H9 (cell line): Measurements from ENCODE around the gene TMEM178B. TPM values are rescaled to one million over a fixed set of nuclear protein-coding genes. Genes with fewer than 3 reads are reported as not detected.

ENCODE experiments used
- DNase-seq: peaks from one replicate; pipeline ENCODE4 v3.0.0-alpha.2; 2017
- H2AFZ ChIP-seq: one replicate; pipeline ENCODE4 v1.6.1; 2013; ENCODE audit warnings: mild to moderate bottlenecking, low read length, control low read depth, moderate library complexity
- H2AK5ac ChIP-seq: 2 replicates; pipeline ENCODE4 v1.6.1; 2013; ENCODE audit warnings: low read length, control low read depth, mixed read lengths; ENCODE audit not compliant: insufficient read length
- H2BK120ac ChIP-seq: one replicate; pipeline ENCODE4 v1.6.1; 2013; ENCODE audit warnings: low read depth, mild to moderate bottlenecking, low read length, control low read depth, inconsistent platforms; ENCODE audit not compliant: poor library complexity, severe bottlenecking
- H2BK12ac ChIP-seq: 2 replicates; pipeline ENCODE4 v1.6.1; 2013; ENCODE audit warnings: low read length, control low read depth, mixed read lengths, low read depth; ENCODE audit not compliant: insufficient read length
- H2BK15ac ChIP-seq: 2 replicates; pipeline ENCODE4 v1.6.1; 2013; ENCODE audit warnings: low read depth, low read length, control low read depth
- H2BK20ac ChIP-seq: one replicate; pipeline ENCODE4 v1.6.1; 2013; ENCODE audit warnings: low read depth, mild to moderate bottlenecking, low read length, control low read depth, inconsistent platforms; ENCODE audit not compliant: poor library complexity, severe bottlenecking
- H2BK5ac ChIP-seq: 2 replicates; pipeline ENCODE4 v1.6.1; 2013; ENCODE audit warnings: low read length, control low read depth, mixed read lengths; ENCODE audit not compliant: insufficient read length
- H3K14ac ChIP-seq: 2 replicates; pipeline ENCODE4 v1.6.1; 2013; ENCODE audit warnings: low read length, control low read depth; ENCODE audit not compliant: insufficient read depth
- H3K18ac ChIP-seq: 2 replicates; pipeline ENCODE4 v1.6.1; 2013; ENCODE audit warnings: low read depth, mild to moderate bottlenecking, mixed read lengths, low read length, control low read depth; ENCODE audit not compliant: insufficient read length
- H3K23ac ChIP-seq: 2 replicates; pipeline ENCODE4 v1.6.1; 2013; ENCODE audit warnings: low read length, control low read depth, mixed read lengths, low read depth; ENCODE audit not compliant: insufficient read length
- H3K23me2 ChIP-seq: 2 replicates; pipeline ENCODE4 v1.6.1; 2013; ENCODE audit warnings: low read depth, mild to moderate bottlenecking, mixed read lengths, low read length, control low read depth; ENCODE audit not compliant: insufficient read length, poor library complexity, severe bottlenecking
- H3K27ac ChIP-seq: 2 replicates; pipeline ENCODE4 v1.5.1; 2013; ENCODE audit warnings: low read length, control low read depth, mixed read lengths, low read depth; ENCODE audit not compliant: insufficient read length
- H3K27me3 ChIP-seq: 2 replicates; pipeline ENCODE4 v1.6.1; 2013; ENCODE audit warnings: low read length, control low read depth, inconsistent platforms; ENCODE audit not compliant: insufficient read depth
- H3K4ac ChIP-seq: 2 replicates; pipeline ENCODE4 v1.6.1; 2013; ENCODE audit warnings: low read depth, mild to moderate bottlenecking, control low read depth, inconsistent platforms, low read length, moderate library complexity
- H3K4me1 ChIP-seq: 2 replicates; pipeline ENCODE4 v1.6.1; 2013; ENCODE audit warnings: low read length, control low read depth, inconsistent platforms; ENCODE audit not compliant: insufficient read depth
- H3K4me2 ChIP-seq: 2 replicates; pipeline ENCODE4 v1.6.1; 2013; ENCODE audit warnings: low read length, control low read depth, mixed read lengths; ENCODE audit not compliant: insufficient read length, insufficient read depth
- H3K56ac ChIP-seq: 2 replicates; pipeline ENCODE4 v1.6.1; 2013; ENCODE audit warnings: low read depth, mild to moderate bottlenecking, mixed read lengths, low read length, control low read depth; ENCODE audit not compliant: insufficient read length
- H3K79me1 ChIP-seq: 2 replicates; pipeline ENCODE4 v1.6.1; 2013; ENCODE audit warnings: low read depth, mild to moderate bottlenecking, moderate library complexity, low read length, control low read depth, inconsistent platforms; ENCODE audit not compliant: insufficient read depth, poor library complexity, severe bottlenecking
- H3K79me2 ChIP-seq: 2 replicates; pipeline ENCODE4 v1.6.1; 2013; ENCODE audit warnings: low read length, control low read depth, inconsistent platforms; ENCODE audit not compliant: insufficient read depth
- H3K9ac ChIP-seq: 2 replicates; pipeline ENCODE4 v1.6.1; 2013; ENCODE audit warnings: low read length, control low read depth, mixed read lengths; ENCODE audit not compliant: insufficient read length; ENCODE audit errors: extremely low read depth
- H3K9me3 ChIP-seq: one replicate; pipeline ENCODE4 v1.6.1; 2013; ENCODE audit warnings: low read depth, low read length, inconsistent platforms; ENCODE audit not compliant: control insufficient read depth
- H3T11ph ChIP-seq: one replicate; pipeline ENCODE4 v1.6.1; 2013; ENCODE audit warnings: mild to moderate bottlenecking, low read length, control low read depth, inconsistent platforms
- H4K20me1 ChIP-seq: one replicate; pipeline ENCODE4 v1.6.1; 2013; ENCODE audit not compliant: control insufficient read depth, insufficient read length, insufficient read depth
- H4K5ac ChIP-seq: 2 replicates; pipeline ENCODE4 v1.6.1; 2013; ENCODE audit warnings: low read depth, mild to moderate bottlenecking, mixed read lengths, low read length, control low read depth; ENCODE audit not compliant: insufficient read length
- H4K8ac ChIP-seq: replicated peaks from 2 replicates; pipeline ENCODE4 v1.6.1; 2013; ENCODE audit warnings: low read length, control low read depth, mixed read lengths, low read depth; ENCODE audit not compliant: insufficient read length
- H4K91ac ChIP-seq: 2 replicates; pipeline ENCODE4 v1.6.1; 2013; ENCODE audit warnings: low read depth, mild to moderate bottlenecking, moderate library complexity, mixed read lengths, low read length, control low read depth; ENCODE audit not compliant: insufficient read length
- H3K27ac Mint-ChIP-seq, 3 experiments: 2 replicates in 2 of 3; 3 replicates in 1 of 3; pipeline ENCODE4 v1.8.0; 2020 to 2021; ENCODE audit warnings: mixed read lengths in 3 of 3, mild to moderate bottlenecking in 1 of 3, moderate library complexity in 1 of 3
- H3K27me3 Mint-ChIP-seq: 2 replicates; pipeline ENCODE4 v1.8.0; 2021; ENCODE audit warnings: low read depth, mild to moderate bottlenecking, moderate library complexity, mixed read lengths
- H3K36me3 Mint-ChIP-seq, 3 experiments: 2 replicates in 2 of 3; 3 replicates in 1 of 3; pipeline ENCODE4 v1.8.0; 2020 to 2021; ENCODE audit warnings: low read depth in 3 of 3, mixed read lengths in 3 of 3; ENCODE audit not compliant: insufficient read depth in 1 of 3
- H3K4me1 Mint-ChIP-seq, 2 experiments: 2 replicates each; pipeline ENCODE4 v1.8.0; 2020; ENCODE audit warnings: mixed read lengths in 2 of 2
- H3K4me3 Mint-ChIP-seq, 2 experiments: 2 replicates in 1 of 2; 3 replicates in 1 of 2; pipeline ENCODE4 v1.8.0; 2020 to 2021; ENCODE audit warnings: mild to moderate bottlenecking in 2 of 2, mixed read lengths in 2 of 2, moderate library complexity in 1 of 2
- H3K9me3 Mint-ChIP-seq, 2 experiments: 2 replicates in 1 of 2; 3 replicates in 1 of 2; pipeline ENCODE4 v1.8.0; 2020; ENCODE audit warnings: mild to moderate bottlenecking in 2 of 2, mixed read lengths in 2 of 2, moderate library complexity in 1 of 2
- CTCF ChIP-seq: fragments of 200-600 bp; sonication (generic); conservative IDR thresholded peaks from 3 replicates; pipeline ENCODE4 v1.8.0; 2021; ENCODE audit warnings: antibody characterized with exemption, mild to moderate bottlenecking
- WGBS: extraction: QIAGEN DNeasy Blood & Tissue Kit; methylation state at CpG from one replicate; pipeline ENCODE4 v1.1.7; 2013; ENCODE audit warnings: missing lambda C conversion rate, low lambda C conversion rate, mixed read lengths; ENCODE audit not compliant: insufficient read length; ENCODE audit errors: extremely low coverage; 5-methylcytosine and 5-hydroxymethylcytosine counted together
- total RNA-seq: library from RNA; stranded (reverse); gene quantifications from 2 replicates; pipeline ENCODE4 v1.2.1, GENCODE V29; 2021

Gene TMEM178B
- total RNA-seq, 1 experiment from 2014 or later = 11.3 TPM

GRCh38 chr7:141397236-141398163 lies 323.6 kb downstream of the TMEM178B start:
- no peak overlapping the region for H2BK120ac ChIP-seq
- no peak overlapping the region for H3K4ac ChIP-seq
- no peaks in the 10 kb centered on the region for H3K79me2 ChIP-seq
- no peak overlapping the region for H2BK5ac ChIP-seq
- Mint-ChIP-seq H3K36me3 (no peaks in the 10 kb centered on the region; a peak in 1 of 7 replicates), H3K27me3 (no peaks in the 10 kb centered on the region), H3K27ac (no peak overlapping the region; a peak in 1 of 7 replicates), H3K4me3 (no peak overlapping the region), H3K9me3 (no peaks in the 10 kb centered on the region), H3K4me1 (peaks cover 15 to 30% of the 10 kb centered on the region in 2 experiments)
- no peak overlapping the region for H2BK15ac ChIP-seq
- no peaks in the 10 kb centered on the region for H3K79me1 ChIP-seq
- H3K27ac ChIP-seq = no peak overlapping the region
- H2AFZ ChIP-seq = no peak overlapping the region
- no peak overlapping the region for H3K18ac ChIP-seq
- no peak for DNase-seq
- no peaks in the 10 kb centered on the region for H3K4me1 ChIP-seq
- H3K23ac ChIP-seq = no peak overlapping the region
- H3K14ac ChIP-seq = no peak overlapping the region
- H2BK20ac ChIP-seq = no peak overlapping the region
- no peak overlapping the region for H3K9ac ChIP-seq
- WGBS = no CpG with 5 or more reads among the region's 7 CpGs
- no peaks in the 10 kb centered on the region for H3K27me3 ChIP-seq
- no peaks in the 10 kb centered on the region for H4K20me1 ChIP-seq
- H4K91ac ChIP-seq = no peak overlapping the region
- no peak overlapping the region for H2AK5ac ChIP-seq
- H3K23me2 ChIP-seq = no peaks in the 10 kb centered on the region
- no peak overlapping the region for H3K4me2 ChIP-seq
- H3T11ph ChIP-seq = no peak overlapping the region
- no peaks in the 10 kb centered on the region for H3K9me3 ChIP-seq
- no peak overlapping the region for H2BK12ac ChIP-seq
- H4K5ac ChIP-seq = no peak overlapping the region
- no peak overlapping the region for H3K56ac ChIP-seq
- H4K8ac ChIP-seq = no peak overlapping the region
- TF ChIP-seq CTCF = no peak
